Ramos (cell line): ENCODE measurements around the gene ENDOU.

Experiments
- in situ Hi-C: fragments of 300-500 bp; cut with MboI; formaldehyde crosslinking; loops from one replicate; pipeline ENCODE4 v1.14.3; 2022; ENCODE audit warnings: low sequenced_read_pairs; ENCODE audit not compliant: unreplicated experiment

ENDOU gene

DNA sequence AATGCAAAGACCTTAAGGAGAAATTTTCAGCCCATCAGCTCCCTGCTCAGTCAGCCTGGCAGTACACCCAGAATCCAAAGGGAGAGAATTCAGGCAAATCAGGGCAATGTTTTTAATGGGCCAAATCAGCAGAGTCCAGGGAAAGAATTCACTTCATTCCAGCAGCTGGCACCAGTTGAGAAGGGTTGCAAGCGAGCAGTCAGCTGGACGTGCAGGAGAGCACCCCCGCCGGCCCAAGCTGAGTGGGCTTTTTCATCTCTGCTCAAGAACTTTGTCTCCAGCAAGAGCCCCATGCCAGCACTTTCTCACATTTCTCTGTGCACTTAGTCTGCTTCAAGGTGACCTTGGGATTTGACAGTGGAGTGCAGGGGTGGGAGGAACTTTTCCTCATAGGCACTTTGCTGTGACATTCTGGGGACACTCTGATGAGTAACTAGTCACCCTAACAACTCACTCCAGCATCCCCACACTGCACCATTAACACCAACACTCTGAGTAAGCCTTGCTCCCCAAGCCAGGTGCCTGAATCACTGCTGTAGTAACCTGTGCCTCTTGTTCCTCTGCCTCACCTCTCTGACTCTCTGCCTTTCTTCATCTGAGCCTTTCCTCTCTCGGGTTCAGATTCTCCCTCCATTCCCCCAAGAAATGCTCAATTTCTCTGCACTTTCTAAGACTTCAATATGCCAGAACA lies 2.2 kb downstream of the ENDOU start:
- in situ Hi-C loops = no loop called here

GRCh38 chr12:47722136-47722834 lies 3.0 kb downstream of the ENDOU start:
- in situ Hi-C loops = no loop called here

GRCh38 chr12:47721431-47721973 lies 3.8 kb downstream of the ENDOU start:
- in situ Hi-C loops = no loop called here

DNA sequence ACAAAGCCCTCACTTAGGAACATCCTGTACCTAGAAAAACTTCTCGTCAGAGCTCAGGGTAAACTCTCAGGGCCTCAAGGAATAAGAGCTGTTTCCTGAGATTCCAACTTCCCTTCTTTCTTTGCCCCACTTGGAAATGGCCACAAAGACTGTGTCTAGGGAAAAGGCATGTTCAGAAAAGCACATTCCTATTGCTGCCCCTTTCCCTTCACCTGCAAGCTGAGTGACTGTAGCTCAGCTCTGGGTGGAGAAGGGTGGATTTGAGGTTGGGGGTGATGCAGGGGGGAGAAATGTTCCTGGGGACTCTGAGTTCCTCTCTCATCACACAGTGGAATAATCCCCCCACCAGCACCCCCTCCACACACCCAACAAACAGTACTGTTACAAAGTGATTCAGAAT lies 6.8 kb downstream of the ENDOU start:
- in situ Hi-C loops = loop anchor here (10.0 kb wide), 1 partner anchor 236 kb away; no protein-coding TSS in a partner anchor

DNA sequence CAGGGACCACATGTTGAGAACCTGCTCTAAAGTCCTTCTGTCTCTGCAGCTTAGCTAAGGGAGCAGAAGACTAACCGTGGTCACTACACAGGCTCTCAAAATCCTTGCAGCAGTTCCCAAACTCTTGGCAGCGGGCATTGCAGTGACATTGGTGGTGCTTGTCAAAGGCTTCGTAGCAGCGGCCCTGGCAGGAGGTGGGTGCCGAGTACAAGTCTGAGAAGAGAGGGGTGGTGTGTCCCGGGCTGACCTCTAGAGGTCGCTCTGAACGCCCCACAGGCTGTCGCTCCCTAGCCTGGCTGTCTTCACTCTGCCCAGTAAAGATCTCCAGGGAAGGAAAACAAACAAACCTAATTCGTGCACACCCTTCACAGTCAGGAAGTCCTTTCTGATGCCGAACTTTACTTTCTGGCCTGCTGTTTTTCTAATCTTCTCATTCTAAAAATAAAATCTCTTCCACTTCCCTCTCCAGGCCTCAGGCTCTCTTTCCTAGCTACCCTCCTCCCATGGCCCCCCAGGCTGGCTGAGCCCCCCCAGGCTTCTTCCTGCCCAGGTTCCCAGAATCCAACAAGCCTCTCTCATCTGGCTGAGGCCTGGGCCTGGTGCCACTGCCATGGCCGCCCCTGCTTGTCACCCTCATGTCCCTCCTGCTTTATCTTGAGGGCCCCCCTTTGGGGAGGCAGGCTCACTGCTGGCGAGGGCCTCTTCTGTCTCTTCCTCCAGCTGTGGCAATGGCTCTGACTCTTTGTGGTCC lies 7.7 kb downstream of the ENDOU start:
- in situ Hi-C loops = loop anchor here (10.0 kb wide), 1 partner anchor 237 kb away; no protein-coding TSS in a partner anchor

DNA sequence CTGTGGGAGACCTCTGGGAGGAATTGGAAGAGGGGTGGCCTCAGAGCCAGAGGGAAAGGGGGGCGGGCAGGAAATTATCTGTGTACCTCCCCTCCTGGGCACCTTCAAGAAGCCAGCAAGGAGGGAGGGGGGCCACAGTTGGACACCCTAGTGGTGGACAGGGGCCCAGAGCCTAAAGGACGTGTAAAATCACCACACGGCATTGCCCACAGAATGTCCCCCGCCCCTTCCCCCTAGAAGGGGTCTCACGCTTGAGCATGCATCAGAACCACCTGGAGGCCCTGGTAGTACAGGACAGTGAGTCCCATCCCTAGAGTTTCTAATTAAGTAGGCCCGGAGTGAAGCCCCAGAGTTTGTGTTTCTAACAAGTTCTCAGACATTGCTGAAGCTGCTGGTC lies 8.2 kb downstream of the ENDOU start:
- in situ Hi-C loops = loop anchor here (10.0 kb wide), 1 partner anchor 238 kb away; no protein-coding TSS in a partner anchor

GRCh38 chr12:47715877-47716548 lies 9.3 kb downstream of the ENDOU start:
- in situ Hi-C loops = loop anchor here (10.0 kb wide), 1 partner anchor 239 kb away; no protein-coding TSS in a partner anchor

DNA sequence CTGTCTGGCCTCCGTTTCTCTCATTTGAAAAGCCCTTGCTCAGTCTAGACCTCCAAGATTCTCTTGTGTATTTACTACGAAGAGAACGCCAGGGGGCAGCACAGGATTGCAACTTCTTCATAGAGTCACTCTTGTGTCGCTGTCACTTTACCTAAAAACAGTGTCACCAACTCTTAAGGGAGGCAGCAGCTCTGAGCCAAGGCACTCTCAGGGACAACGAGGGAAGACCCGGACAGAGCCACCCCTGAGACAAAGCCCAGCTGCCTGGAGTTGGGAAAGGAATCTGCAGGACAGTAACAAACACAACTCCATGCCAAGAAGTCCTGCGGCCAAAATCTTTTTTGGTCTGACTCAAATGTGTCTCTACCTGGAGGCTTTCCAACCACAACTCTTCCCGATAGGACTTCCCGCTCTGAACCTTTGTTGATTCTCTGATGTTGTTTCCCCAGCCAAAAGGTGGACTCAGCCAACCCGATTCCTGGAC lies 9.9 kb downstream of the ENDOU start:
- in situ Hi-C loops = loop anchor here (10.0 kb wide), 1 partner anchor 239 kb away; no protein-coding TSS in a partner anchor

DNA sequence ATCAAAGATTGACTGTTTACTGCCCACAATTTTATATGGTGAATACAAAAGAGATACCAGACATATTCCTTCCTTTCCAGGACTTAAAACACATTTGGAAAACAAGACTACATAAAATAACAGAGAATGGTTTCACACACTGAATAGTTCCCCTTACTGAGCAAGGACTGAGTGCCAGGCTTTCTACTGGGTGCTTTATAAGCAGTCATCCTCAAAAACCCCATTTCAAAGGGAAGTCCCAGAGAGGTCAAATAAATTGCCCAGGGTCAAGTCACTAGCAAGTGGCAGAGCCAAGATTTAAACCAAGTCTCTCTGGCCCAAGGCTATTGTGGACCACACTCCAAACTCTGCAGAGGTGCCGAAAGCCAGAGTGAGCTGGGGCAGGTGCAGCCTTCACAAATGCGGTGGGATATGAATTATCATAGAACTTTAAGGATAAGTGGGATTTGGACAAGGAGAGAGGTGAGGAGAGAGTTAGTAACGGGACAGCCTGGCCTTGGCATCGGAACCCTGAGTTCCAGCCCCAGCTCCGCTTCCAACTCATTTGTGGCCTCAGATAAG lies 10.4 kb downstream of the ENDOU start:
- in situ Hi-C loops = loop anchor here (5.0 to 10.0 kb wide), 3 partner anchors 62 to 240 kb away; no protein-coding TSS in a partner anchor

DNA sequence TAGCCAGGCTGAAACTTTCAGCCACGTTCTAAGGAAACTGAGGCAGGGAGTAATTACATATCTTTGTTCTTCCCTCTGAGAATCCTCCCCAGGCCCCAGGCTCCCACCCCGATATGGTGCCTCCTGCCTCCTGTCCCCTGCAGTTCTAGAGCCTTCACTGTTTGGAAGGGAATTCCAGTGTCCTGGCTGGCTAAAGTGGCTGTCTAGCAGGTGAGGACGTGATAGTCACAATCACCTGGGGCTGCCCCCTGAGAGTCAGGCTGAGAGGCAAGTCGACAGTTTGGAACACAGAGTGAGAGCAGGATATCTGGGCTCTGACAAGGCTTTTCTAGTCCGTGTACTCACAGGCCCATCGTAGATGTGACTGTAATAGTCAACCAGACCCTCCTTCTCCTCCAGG lies 13.1 kb downstream of the ENDOU start:
- in situ Hi-C loops = loop anchor here (5.0 to 10.0 kb wide), 3 partner anchors 65 to 243 kb away; no protein-coding TSS in a partner anchor

DNA sequence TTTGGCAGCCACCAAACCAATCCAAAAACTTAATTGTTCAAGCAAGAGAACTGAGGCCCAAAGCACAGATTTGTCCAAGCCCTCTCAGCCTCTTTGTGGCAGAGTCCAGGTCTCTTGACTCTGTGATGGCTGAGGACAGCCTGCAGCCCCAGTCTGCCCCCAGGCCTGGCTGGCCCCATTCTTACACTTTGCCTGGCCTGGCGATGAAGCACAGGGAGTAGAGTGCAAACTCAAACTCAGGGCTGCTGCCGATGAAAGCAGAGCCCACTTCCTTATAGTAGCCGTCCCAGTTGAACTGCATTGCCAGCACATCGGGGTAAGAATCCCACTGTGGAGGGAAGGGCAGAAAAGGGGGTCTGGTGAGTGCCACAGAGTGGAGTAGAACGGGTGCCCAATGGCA lies 13.8 kb downstream of the ENDOU start:
- in situ Hi-C loops = loop anchor here (5.0 to 10.0 kb wide), 3 partner anchors 66 to 243 kb away; no protein-coding TSS in a partner anchor

DNA sequence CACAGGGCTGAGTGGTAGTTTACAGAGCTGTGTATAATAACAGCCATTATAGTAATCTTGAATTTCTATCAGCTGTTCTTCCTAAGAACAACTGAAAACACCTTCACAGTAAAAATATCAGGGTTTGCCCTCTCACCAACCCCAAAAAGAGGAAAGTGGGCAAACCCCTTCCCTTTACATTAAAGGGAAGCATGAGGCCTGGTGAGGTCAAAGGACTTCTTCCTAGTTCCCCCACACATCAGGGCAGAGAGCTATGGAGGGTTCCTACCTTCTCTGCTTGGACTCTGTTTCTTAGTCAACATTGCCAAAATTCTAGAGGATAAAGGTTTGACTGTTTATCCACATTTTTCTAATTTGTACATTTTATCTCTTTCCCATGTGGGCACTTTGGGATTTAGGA lies 15.0 kb downstream of the ENDOU start:
- in situ Hi-C loops = loop anchor here (5.0 to 10.0 kb wide), 3 partner anchors 67 to 245 kb away; no protein-coding TSS in a partner anchor

DNA sequence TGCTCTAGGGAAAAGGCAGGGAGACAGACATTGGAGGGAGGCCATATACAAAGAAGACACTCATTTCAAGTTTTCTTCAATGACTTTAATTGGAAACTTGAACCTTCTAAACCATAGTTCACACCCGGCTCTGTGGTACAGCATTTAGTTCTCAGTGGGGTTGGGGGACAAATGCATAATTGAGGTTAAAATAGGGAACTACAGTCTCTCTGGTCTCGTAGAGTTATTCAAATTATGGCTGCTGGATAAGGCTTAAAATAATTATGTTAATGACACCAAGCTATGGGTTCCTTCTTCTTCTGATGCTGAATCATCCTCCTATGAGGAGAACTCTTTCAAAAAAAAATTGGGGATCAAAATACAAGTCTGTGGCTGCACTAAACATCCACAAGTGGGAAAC lies 15.6 kb downstream of the ENDOU start:
- in situ Hi-C loops = loop anchor here (5.0 to 10.0 kb wide), 3 partner anchors 68 to 245 kb away; no protein-coding TSS in a partner anchor

DNA sequence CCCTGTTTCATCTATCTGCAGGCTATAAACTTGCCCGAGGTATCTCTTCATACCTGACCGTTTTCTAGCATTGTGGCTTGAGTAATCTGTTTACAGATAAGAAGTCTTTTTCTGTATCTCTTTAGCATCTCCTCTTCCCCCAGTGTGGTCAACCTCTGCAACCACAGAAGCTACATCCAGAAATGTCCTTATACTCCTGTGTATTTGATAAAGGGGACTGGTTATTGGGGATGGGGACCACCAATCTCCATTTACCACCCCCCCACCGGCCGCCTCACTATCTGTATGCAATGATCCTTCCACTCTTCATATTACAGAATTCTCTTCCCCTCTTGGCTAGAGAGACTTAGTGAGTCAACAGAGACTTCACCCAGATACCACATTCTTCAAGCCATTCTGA lies 16.1 kb downstream of the ENDOU start:
- in situ Hi-C loops = no loop called here

GRCh38 chr12:47707905-47708543 lies 17.3 kb downstream of the ENDOU start:
- in situ Hi-C loops = no loop called here

GRCh38 chr12:47707355-47707754 lies 17.9 kb downstream of the ENDOU start:
- in situ Hi-C loops = no loop called here

- in situ Hi-C loops = no loop called here
These were observed 19.5 kb downstream of the ENDOU start, which contains the start of gene RPAP3 for GRCh38 chr12:47705566-47706425. TSS of gene RPAP3 (minus strand) at chr12:47706030. CDS start at chr12:47702840, 3,190 bp downstream.

DNA sequence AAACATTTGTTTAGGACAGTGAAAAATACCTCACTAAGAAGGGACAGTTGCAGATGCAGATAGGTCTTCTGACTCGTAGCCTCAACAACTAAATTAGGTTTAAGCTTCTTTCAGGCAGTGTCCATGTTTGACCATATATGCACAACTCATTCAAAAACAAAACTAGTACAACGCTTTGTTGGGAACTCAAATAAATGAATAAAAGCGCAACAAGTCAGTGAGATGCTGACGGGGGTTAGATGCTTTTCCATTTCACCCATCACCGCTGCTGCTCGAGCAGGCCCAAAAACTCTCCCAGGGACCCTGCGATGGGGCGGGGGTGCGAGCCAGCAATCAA lies 20.1 kb downstream of the ENDOU start:
- in situ Hi-C loops = no loop called here
